HG02623 (cell line): Measurements from ENCODE around the gene ATP6V1B1.

Source experiments
- ATAC-seq: cut with Tn5 transposase; IDR thresholded peaks from one replicate; pipeline ENCODE4 v1.9.1; 2021; ENCODE audit warnings: moderate library complexity; ENCODE audit not compliant: unreplicated experiment

ATP6V1B1 gene

DNA sequence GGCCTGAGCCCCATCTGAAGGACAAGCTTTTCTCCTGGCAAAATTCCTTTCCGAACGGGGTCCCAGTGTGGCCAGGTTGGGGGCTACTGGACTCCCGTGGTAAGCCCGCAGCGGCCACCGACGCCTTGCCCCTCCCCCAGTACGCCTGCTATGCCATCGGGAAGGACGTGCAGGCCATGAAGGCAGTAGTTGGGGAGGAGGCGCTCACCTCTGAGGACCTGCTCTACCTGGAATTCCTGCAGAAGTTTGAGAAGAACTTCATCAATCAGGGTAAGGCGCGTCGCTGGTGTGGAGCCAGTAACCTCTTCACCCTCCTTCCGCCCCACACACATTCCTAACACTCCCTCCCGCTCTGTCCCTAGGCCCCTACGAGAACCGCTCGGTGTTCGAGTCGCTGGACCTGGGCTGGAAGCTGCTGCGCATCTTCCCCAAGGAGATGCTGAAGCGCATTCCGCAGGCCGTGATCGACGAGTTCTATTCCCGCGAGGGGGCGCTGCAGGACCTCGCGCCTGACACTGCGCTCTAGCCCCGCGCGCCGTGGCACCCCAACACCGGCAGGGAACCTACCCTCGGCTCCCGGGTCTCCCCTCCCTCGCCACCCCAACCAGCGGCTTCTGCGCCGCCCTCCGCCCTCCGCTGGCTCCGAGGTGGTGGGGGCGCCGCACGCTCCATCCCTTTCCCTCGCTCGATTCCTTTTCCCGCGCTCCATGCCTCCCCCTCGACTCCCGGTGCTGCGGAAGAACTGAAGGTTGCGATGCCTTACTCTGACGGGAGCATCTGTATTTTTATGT is 29.1 kb downstream of the ATP6V1B1 start:
- peak; percentile 83 for ATAC-seq

DNA sequence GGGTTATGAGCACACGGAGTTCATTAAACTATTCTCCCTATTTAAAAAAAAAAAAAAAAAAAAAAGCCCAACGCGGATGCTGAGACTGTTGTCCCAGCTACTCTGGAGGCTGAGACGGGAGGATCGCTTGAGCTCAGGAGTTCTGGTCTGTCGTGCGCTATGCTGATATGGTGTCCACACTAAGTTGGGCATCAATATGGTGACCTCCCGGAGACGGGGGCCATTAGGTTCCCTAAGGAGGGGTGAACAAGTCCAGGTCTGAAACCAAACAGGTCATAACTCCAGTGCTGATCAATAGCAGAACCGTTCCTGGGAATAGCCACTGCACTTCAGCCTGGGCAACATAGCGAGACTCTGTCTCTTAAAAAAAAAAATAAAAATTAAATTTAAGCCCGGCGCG is 29.8 kb downstream of the ATP6V1B1 start:
- no peak for ATAC-seq

DNA sequence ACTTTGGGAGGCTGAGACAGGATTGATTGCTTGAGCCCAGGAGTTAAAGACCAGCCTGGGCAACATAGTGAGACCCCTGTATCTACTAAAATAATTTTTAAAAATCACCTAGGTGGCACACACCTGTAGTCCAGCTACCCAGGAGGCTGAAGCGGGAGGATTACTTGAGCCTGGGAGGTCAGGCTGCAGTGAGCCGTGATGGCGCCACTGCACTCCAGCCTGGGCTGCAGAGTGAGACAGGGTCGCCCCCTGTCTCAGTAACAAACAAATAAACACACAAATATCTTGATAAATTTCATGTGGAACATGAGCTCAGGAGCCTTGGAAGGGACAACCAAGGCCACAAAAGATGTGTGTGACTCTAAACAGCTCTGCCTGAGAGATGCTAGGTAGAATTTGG is 31.0 kb downstream of the ATP6V1B1 start:
- ATAC-seq = no peak

DNA sequence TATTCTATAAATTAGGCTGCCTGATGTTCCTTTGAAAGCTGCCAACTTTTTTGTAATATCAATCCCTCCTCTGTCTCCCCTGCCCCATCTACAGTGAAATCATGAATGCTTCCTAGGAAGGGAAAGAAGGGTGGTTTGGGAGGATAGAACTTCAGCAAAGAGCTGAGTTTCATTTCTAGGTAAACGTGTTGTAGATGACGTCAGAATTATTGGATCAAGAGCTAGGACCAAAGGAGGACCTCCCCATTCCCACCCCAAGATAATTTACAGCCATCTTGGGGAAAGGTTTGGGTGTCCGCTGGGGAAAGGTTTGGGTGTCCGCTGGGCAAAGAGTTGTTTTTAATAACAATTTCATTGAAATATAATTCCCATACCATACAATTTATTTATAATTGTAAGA is 31.5 kb downstream of the ATP6V1B1 start:
- ATAC-seq = no peak

DNA sequence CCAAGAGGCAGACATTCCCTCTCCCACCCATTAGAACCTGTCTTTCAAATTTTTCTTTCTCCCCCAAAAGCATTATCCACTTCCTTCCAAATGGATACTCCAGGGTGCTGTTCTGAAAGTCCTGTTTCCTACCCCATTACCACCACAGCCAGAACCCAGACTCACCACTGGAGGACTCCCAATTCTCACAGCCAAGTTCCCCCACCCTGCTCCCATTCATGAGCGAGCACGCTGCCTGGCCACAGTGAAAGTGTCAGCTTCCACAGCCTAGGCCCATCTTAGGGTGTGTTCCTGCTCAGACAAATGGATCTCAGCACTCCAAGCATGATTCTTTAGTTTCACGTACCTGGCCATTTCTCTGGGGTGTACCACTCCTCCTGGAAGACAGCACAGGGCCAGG is 38.9 kb downstream of the ATP6V1B1 start:
- no peak for ATAC-seq

DNA sequence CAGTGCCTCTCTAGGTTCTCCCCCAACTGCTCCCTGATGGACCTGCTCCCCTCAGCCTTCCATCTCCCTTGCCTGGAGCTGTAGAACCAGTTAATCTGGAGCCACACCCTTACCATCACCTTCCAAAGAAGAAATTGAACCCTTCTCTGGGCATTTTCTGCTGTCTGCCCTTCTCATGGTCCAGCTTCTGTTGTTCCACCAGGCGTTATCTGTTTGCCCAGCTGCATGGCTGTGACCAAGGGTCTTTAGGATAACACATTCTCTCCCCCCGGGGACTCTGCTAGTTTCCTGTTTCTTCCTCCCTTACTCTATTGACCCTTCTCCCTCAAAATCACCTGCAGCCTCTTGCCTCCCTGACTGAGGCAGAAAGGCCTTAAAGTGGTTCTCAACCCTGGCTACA is 39.5 kb downstream of the ATP6V1B1 start:
- no peak for ATAC-seq

DNA sequence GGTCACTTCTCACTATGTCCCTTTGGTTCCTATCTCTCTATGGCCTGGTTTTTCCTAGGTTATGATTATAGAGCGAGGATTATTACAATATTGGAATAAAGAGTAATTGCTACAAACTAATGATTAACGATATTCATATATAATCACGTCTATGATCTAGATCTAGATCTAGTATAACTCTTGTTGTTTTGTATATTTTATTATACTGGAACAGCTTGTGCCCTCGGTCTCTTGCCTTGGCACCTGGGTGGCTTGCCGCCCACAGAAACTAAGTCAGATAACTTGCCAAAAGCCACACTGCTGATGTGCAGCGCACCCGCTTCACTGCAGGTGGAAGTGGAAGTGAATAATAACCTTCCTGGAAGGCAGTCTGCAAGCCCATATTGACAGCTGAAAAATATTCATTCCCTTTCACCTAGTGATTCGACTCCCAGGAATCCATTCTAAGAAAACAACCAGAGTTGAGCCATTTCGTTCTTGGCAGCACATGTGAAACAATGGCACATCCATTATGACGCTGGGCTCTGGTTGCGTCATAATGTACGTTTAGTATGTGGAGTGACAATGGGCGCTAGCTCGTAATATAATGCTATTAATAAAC is 42.0 kb downstream of the ATP6V1B1 start:
- ATAC-seq = no peak

DNA sequence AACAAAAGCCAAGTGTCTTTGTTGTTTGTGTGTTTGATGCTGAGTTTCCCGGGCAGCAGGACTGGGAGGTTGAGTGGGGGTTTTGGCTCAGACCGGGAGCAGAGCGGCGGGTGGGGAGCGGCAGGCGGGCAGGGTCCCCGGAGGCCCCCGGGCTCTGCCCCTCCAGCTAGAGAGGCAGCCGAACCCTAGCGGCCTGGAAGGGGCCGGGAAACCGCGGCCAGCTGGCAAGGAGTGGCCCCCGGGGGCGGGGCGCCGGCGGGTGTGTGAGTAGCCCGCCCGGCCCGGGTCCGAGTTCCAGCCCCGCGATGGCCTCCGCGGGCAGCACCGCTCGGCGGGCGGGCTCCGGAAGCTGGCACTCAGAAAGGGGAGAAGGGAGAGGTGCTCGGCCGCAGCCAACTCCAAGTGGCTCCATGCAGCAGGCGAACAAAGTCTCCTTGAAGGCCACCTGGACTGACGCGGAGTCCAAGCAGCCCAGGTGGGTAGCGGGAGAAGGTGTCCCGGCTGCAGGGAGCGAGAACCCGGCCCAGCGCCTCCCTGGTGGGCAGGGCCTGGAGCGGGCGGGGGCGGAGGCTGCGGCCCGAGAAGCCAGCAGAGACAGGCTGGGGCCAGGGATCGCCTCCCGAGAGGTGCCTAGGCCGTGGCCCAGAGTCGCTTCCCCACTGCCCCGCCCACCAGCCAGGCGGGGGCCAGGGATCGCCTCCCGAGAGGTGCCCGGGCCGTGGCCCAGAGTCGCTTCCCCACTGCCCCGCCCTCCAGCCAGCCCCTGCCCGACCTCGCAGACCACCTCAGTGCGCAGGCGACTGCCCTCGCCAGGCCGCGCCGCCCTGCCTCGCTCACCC is 42.9 kb downstream of the ATP6V1B1 start, which contains the start of gene ANKRD53:
TSS of gene ANKRD53 (plus strand) at position 290 of the 839 bp plus-strand sequence. CDS start at position 306, 16 bp downstream.
- no peak for ATAC-seq

DNA sequence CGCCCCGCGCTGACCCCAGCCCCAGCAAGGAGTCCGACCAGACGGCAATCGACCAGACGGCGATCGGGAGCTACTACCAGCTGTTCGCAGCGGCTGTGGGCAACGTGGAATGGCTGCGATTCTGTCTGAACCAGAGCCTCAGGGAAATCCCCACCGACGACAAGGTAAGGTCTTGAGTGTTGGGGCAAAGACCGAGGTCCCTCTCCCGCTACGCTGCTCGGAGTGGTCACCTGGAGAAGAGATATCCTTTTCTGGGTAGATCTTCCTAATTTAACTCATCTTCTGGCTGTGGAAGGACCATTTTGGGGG is 43.4 kb downstream of the ATP6V1B1 start:
- ATAC-seq = no peak

DNA sequence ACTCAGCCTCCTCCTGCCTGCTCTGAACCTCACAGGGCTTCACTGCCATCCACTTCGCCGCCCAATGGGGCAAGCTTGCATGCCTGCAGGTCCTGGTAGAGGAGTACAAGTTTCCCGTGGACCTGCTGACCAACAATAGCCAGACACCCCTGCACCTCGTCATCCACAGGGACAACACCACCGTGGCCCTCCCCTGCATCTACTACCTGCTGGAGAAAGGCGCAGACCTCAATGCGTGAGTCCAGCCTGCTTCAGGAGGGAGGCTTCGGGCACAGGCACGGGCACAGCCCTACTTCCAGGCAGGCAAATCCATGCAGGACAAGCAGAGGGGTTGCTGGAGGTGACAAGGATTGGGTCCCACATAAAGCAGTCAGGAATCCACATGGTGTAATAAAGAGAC is 43.9 kb downstream of the ATP6V1B1 start:
- no peak for ATAC-seq

DNA sequence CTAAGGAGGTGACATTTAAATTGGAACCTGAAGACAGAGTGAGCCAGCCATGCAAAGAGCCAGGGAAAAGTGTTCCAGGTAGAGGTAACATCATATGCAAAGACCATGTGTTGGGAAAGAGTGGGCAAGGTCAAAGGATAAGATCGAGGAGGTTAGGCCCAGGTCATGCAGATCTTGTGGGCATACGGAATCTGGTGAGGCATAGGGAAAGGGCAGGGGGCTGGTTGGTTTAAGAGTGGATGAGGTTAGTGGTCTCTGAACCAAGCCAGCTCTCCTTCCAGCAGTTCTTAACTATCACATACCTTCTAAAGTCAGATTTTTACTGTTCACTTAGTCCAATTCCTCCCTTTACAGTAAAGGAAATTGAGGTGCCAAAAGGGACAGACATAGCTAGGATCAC is 45.7 kb downstream of the ATP6V1B1 start:
- ATAC-seq = no peak

DNA sequence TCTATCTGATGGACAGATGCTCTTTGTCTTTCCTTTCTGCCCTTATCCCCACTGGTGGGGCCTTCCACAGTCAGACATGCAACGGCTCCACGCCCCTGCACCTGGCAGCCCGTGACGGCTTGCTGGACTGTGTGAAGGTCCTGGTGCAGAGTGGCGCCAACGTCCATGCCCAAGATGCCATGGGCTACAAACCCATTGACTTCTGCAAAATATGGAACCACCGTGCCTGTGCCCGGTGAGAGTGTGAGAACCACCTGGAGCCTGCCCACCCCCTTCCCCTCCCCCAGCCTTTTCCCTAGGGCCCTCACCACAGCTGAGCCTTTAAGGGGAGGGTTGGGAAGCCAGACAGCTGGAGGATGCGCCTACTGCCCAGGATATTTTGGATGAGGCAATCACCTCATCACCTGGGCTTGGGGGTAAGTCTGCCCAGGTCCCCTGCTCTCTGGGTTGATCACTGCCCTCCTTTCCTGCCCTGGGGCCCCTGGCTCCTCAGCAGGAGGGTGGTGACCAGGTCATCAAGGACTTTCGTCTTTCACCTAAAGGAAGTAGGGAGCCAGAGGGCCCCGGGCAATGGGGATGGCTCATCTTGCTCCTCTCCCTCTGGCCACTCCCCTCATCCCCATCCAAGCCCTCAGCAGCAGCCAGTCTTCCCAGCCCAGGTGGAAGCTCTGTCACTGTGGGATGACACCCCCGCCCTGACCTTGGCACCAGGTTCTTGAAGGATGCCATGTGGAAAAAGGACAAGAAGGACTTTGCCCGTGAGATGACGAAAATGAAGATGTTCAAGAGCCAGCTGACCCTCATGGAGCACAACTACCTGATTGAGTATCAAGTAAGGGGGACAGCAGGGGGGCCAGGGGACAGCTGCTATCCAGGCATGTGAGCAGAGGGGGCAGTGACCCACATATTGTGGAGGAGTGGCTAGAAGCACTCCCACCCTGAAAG is 46.4 kb downstream of the ATP6V1B1 start:
- no peak for ATAC-seq

DNA sequence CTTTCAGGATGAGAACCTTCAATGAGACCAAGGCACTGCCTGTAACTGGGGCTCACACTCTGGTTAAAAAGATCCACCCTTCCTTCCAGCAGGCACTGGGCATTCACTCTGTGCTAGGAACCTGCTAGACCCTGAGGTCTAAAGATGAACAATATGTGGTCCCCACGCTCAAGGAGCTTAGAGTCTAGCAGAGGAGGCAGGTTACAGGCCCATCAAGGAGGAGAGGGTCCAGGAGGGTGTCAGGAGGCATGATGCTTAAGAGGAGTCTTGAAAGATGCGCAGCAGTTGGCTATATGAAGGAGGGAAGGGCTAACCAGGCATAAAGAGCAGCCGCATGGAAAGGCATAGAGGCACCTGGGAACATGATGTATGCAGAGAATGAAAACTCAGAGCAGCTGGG is 47.3 kb downstream of the ATP6V1B1 start:
- no peak for ATAC-seq

DNA sequence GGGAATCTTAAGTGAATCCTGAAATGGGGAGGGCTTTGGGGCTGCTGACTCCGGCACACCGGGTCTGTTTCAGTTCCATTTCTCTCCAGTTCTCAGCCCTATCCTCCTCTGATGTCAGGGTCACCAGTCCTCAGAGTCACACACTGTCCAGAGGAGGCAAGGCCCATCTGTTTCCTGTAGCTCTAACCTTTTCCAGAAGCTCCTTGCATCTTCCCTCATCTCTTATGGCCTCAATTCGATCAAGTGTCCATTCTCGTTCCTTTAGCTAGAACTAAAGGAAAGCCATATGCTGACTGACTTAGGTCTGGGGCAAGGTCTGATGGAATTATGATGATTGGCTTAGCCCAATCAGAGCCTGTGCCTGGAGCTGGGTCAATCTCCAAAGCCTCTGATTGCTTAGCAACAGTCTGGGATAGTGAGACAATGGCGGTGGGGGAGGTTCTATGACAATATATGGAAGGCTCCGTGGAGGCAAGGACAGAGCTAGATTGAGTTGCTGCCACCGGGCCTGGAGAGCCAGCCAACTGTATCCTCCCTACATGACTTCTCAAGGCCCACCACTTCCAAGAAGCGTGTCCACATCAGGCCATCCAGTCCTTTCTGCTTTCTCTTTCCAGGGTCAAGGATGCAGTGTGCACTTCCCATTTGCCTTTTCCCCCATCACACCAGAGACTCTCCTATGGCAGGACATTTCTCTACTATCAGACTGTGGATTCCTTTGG is 48.0 kb downstream of the ATP6V1B1 start:
- ATAC-seq = no peak

DNA sequence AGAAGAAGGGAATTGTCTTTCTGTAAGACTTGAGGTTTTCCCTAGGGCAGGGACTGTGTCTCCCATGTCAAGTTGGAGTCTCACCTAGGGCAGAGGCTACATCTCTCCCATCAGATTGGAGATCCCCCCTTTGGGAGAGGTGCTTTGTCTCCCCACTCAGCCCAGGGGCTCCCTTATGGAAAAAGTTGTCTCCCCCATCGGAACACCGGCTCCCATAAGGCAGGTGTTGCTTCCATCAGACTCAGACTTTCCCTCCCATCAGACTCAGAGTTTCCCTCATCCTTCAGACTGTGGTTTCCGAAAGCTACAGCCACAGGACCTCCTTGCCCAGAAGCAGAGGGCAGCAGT is 48.5 kb downstream of the ATP6V1B1 start:
- no peak for ATAC-seq

DNA sequence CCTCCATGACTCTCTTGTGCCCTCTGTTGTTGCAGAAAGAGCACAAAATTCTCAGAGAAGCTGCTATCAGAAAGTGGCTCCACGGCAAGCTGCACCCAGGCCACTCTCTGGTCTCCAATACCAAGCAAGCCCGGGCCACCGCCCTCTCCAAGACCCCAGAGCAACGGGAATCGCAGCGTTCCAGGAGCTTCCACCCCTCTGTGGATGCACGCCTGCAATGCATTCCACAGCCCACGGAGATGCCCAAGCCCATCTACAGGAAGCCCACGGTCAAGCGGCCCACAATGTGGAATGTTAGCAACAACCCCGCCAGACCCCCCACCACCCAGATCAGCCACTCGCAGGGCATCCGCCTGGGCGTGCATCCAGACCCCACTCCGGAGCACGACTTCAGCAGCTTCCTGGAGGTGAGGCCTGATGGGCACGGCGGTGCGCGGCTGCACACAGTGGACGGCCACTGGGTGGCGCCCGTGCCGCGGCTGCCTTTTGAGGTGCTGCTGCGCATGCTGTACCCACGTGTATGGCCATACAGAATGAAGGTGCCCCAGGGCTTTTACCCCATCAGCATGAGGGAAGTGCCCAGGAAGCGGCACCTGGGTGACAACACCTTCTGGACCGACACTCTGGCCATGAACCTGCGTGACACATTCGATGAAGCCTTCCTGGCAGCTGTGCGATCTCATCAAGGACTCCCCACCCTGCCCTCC is 49.0 kb downstream of the ATP6V1B1 start:
- ATAC-seq = peak; percentile 96

DNA sequence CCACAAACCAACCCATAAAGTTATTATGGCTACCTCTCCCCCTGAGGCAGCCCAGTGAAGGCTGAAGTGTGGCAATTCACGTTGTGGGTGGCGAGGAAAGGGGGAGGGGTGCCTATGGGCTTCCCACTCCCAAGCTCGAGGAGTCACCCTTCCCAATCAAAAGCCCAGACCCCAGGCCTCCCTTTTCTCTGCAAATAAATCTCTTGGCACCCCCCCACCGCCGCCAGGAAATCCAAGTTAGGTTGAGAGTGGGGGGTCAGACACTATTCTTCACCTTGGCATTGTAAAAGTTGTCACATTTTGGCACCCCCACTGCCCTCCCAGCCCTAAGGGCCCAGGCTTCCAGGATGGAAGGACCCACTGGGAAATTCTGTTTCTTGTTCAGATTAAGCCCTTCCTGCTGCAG is 49.6 kb downstream of the ATP6V1B1 start:
- no peak for ATAC-seq

DNA sequence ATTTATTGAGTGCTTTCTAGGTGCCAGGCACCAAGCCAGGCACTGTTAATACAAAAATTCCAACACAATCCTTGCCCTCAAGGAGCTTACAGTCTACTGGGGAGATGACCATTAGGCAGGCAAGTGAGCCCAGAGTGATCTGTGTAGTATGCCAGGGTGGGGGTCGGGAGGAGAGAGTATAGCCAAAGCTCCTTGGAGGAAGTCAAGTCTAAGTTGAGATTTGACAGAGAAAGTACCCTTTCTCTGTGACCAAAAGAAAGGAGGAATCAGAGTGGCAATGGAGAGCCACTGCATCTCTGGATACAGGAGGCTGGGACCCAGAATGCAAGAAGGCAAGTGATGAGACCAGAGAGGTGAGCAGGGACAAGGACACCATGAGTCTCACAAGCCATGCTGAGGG is 50.3 kb downstream of the ATP6V1B1 start:
- no peak for ATAC-seq

DNA sequence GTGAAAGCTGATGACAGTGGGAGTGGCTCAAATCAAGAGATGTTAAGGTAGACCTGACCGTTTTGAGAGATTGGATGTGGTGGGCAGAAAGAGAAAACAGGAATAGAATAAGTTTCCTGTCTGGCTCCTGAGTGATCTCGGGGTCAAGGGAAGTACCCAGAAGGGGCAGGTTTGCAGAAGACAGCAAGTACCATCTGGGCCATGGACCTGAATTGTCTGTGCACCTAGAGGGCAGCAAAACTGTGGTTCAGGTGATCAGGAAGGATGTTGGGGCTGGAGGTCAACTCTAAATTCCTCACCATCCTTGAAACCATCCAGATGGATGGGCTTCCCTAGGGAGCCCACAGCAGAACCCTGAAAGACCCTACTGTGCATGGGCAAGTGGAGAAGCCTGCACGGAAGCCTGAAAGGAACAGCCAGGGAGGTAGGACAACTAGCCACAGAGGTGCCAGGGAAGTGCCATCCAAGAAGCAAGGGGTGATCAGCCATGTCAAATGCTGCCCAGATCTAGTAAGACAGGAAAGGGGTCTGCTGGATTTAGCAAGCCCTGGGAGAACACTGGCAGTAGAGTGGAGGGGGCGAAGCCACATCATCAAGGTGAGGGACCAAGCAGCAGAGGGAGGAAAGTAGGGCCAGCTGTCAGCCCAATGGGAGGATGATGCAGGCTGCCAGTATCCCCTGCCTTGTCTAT is 50.9 kb downstream of the ATP6V1B1 start:
- ATAC-seq = no peak
